HG02642 (cell line): ENCODE measurements around the gene UBA1.
"Not testable (repeated sequence)": the region's sequence is repeated elsewhere in the genome, so short reads cannot be mapped to it uniquely, and the experiment has no call there.

Source experiments
- ATAC-seq: cut with Tn5 transposase; IDR thresholded peaks from one replicate; pipeline ENCODE4 v1.9.1; 2021; ENCODE audit warnings: mild to moderate bottlenecking; ENCODE audit not compliant: unreplicated experiment, poor library complexity

Gene UBA1

DNA sequence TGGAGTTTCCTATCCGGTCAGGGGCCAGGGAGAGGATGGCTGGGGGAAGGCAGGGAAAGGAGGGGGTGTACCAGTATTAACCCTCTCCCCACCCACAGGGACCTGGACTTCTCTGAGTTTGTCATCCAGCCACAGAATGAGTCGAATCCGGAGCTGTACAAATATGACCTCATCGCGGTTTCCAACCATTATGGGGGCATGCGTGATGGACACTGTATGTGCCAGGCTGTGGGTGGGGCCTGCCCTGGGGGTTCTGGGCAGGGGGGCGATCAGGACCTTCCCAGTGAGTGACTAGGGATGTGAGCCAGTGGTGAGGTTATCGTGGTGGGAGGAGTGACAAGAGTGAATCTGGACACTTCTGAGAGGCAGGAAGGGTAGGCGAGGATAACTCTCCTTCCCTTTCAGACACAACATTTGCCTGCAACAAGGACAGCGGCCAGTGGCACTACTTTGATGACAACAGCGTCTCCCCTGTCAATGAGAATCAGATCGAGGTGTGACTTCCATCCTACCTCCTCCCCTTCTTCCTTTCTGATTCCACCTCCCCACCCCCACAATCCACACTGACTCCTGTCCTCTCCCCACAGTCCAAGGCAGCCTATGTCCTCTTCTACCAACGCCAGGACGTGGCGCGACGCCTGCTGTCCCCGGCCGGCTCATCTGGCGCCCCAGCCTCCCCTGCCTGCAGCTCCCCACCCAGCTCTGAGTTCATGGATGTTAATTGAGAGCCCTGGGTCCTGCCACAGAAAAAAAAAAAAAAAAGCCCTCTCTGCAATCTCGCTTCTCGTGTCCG, 53.8 kb downstream of the UBA1 start:
- no peak for ATAC-seq

DNA sequence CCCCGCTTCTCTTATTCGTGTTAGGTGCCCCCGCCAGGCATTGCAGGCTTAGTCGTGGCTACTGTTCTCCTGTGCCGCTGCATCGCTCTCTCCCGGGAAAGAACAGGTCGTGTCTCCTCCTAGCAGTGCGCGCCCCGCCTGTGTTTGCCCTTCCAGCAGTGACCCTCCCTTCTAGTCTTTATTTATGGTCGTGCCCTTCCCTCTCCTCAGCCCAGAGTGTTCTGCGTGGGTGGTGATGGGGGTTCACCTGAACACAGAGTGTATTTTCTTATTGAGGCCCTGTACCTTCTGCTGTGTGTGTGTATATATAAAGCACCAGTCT, 54.3 kb downstream of the UBA1 start:
- no peak for ATAC-seq

DNA sequence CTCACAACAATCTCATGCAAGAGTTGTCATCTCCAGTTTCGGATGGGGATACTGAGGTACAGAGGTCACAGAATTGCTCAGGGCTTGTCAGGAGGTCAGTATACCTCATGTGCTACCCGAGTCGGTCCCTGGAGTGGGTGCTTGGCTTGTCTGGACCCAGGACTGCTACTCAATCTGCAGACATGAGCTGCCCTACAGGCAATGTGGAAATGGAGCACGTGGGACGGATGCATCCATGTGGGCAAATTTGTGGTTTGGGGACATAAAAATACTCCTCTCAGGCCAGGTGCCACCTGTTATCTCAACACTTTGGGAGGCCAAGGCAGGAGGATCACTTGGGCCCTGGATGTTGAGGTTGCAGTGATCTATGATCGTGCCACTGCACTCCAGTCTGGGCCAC, 54.9 kb downstream of the UBA1 start:
- ATAC-seq: no peak

DNA sequence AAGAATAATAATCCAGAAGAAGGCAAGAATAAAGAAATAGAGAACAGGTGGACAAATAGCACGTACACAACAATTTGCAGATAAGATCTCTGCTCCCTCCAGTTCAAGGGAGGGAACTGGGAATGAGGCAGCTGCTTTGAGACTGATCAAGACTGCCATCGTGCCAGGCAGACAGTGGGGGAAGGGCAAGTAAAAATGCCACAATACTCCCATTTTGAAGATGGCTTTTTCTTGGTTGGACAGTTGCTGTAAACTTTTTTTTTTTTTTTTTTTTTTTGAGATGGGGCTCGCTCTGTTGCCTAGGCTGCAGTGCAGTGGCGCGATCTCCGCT, 56.4 kb downstream of the UBA1 start:
- no peak for ATAC-seq

DNA sequence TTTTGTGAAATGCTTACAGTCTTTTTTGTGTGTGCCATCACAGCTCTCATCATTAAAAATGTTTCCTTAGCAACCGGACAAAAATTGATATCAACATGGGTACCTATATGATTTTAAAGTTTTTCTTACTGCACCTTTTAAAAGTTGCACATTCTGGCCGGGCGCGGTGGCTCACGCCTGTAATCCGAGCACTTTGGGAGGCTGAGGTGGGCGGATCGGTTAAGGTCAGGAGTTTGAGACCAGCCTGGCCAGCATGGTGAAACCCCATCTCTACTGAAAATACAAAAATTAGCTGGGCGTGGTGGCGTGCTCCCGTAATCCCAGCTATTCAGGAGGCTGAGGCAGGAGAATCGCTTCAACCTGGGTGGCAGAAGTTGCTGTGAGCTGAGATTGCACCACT, 64.0 kb downstream of the UBA1 start:
- ATAC-seq: not testable (repeated sequence)
